Activated CD8-positive, alpha-beta T cell treated with anti-CD3 and anti-CD28 coated beads for 36 hours (primary cell): ENCODE data around the gene SYT9. TPM values are rescaled to one million over a fixed set of nuclear protein-coding genes. Genes with fewer than 3 reads are reported as not detected.

Source experiments
- ATAC-seq: fragments of 200-7000 bp; cut with Tn5 transposase; one replicate; pipeline ENCODE4 v1.10.0; 2021; ENCODE audit warnings: mild to moderate bottlenecking, moderate library complexity
- CTCF ChIA-PET: fragments of 350-600 bp; sonication (Branson Sonifier 250); formaldehyde crosslinking; loops from one replicate; lab custom pipeline; 2021; ENCODE audit warnings: antibody characterized with exemption; lab: Charles Lee
- POLR2A ChIA-PET: fragments of 350-600 bp; sonication (Branson Sonifier 250); formaldehyde crosslinking; loops from one replicate; lab custom pipeline; 2021; ENCODE audit warnings: antibody characterized with exemption; lab: Charles Lee
- DNase-seq: peaks from one replicate; pipeline ENCODE4 v3.0.0-alpha.2; 2020
- H3K27ac Mint-ChIP-seq: one replicate; pipeline ENCODE4 v1.8.0; 2021; ENCODE audit warnings: mild to moderate bottlenecking, mixed read lengths
- H3K27me3 Mint-ChIP-seq: one replicate; pipeline ENCODE4 v1.8.0; 2021; ENCODE audit warnings: mixed read lengths
- H3K36me3 Mint-ChIP-seq: one replicate; pipeline ENCODE4 v1.8.0; 2021; ENCODE audit warnings: low read depth, mixed read lengths
- H3K4me1 Mint-ChIP-seq: one replicate; pipeline ENCODE4 v1.8.0; 2021; ENCODE audit warnings: low read depth, mixed read lengths
- H3K4me3 Mint-ChIP-seq: one replicate; pipeline ENCODE4 v1.8.0; 2021; ENCODE audit warnings: mild to moderate bottlenecking, moderate library complexity, mixed read lengths
- H3K9me3 Mint-ChIP-seq: one replicate; pipeline ENCODE4 v1.8.0; 2021; ENCODE audit warnings: mixed read lengths
- intact Hi-C: fragments of 100-400 bp; cut with micrococcal nuclease; formaldehyde crosslinking; loops from one replicate; pipeline ENCODE4 v1.10.0; 2022
- total RNA-seq, 2 experiments: library from RNA; stranded (reverse); gene quantifications; one replicate each; pipeline ENCODE4 v1.2.3, GENCODE V29; 2021
- TF ChIP-seq, protein P1 (sequence below): fragments of 200-600 bp; IDR thresholded peaks from one replicate; pipeline ENCODE4 v1.8.0; 2022; ENCODE audit warnings: antibody characterized with exemption, mild to moderate bottlenecking

The SYT9 gene
- total RNA-seq, 2 experiments from 2014 or later = not detected

DNA sequence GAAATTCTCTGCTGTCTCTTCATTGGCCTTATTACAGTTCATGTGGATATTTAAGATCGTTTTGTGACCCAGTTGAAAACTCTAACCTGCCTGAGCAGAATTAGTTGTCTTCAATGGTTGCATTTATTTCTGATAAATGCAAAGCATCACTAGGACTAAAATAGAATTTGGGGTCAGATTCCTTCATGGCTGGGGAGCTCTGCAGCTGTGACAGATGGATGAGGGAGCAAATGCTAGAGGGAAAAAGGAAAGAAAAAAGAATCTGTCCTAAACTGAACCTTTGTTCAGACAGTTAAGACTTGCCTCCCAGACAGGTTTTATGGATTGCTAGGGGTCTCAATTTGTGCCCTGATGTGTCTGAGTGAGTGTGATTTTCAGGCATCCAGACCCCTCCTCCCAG lies 113.0 kb downstream of the SYT9 start:
- CTCF ChIA-PET = no interaction called here
- DNase-seq (no peak), ATAC-seq (no peak)
- H3K27ac Mint-ChIP-seq = no peak overlapping the region
- no peak overlapping the region for H3K4me3 Mint-ChIP-seq
- no peaks in the 10 kb centered on the region for H3K9me3 Mint-ChIP-seq
- intact Hi-C loops = no loop called here
- H3K27me3 Mint-ChIP-seq = no peaks in the 10 kb centered on the region
- H3K36me3 Mint-ChIP-seq = no peaks in the 10 kb centered on the region
- POLR2A ChIA-PET = no interaction called here
- H3K4me1 Mint-ChIP-seq = no peaks in the 10 kb centered on the region
- TF ChIP-seq, protein P1, sequence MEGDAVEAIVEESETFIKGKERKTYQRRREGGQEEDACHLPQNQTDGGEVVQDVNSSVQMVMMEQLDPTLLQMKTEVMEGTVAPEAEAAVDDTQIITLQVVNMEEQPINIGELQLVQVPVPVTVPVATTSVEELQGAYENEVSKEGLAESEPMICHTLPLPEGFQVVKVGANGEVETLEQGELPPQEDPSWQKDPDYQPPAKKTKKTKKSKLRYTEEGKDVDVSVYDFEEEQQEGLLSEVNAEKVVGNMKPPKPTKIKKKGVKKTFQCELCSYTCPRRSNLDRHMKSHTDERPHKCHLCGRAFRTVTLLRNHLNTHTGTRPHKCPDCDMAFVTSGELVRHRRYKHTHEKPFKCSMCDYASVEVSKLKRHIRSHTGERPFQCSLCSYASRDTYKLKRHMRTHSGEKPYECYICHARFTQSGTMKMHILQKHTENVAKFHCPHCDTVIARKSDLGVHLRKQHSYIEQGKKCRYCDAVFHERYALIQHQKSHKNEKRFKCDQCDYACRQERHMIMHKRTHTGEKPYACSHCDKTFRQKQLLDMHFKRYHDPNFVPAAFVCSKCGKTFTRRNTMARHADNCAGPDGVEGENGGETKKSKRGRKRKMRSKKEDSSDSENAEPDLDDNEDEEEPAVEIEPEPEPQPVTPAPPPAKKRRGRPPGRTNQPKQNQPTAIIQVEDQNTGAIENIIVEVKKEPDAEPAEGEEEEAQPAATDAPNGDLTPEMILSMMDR = no peak

DNA sequence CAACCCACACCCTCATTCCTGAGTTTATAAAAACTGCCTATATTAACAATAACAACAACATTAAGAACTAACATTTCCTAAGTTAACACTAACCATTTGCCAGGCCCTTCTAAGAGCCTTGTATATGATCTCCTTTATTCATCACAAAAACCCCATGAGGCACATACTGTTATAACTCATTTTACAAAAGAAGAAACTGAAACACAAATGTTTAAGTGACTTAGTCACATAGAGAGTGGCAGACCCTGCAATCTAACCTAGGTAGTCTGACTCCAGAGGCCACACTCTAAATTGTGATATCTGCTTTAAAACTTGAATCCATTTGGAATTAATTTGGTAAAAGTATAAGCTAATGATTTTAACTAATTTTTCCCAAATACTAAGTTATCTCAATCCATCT lies 116.1 kb downstream of the SYT9 start:
- DNase-seq = no peak
- no peak overlapping the region for H3K4me3 Mint-ChIP-seq
- H3K27ac Mint-ChIP-seq = no peak overlapping the region
- ChIA-PET CTCF (no interaction called here), POLR2A (no interaction called here)
- no peaks in the 10 kb centered on the region for H3K4me1 Mint-ChIP-seq
- H3K36me3 Mint-ChIP-seq = no peaks in the 10 kb centered on the region
- intact Hi-C loops = no loop called here
- peaks cover 5% of the 10 kb centered on the region for H3K9me3 Mint-ChIP-seq
- ATAC-seq = no peak
- TF ChIP-seq, protein P1 = no peak
- peaks cover 7% of the 10 kb centered on the region for H3K27me3 Mint-ChIP-seq

DNA sequence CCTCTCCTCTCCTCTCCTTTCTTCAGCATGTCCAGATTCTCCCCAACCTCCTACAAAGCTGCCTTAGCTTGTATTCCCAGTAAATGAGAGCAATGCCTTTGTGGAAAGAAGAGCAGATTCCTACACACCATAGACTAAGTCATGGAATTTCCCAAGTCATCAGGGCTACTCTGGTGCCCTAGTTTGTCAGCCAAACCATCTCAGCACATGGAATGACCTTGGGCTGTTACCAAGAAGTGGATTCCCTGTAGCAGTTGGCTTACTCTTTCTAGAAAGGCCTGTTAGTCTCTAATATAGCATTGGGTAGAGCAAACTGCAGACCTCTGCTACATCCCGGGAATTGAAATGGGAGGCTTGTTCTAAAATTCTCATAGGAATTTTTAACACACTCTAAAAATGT lies 124.7 kb downstream of the SYT9 start:
- TF ChIP-seq, protein P1 = no peak
- H3K4me1 Mint-ChIP-seq = no peaks in the 10 kb centered on the region
- intact Hi-C loops = no loop called here
- H3K36me3 Mint-ChIP-seq = no peaks in the 10 kb centered on the region
- ChIA-PET CTCF (interaction anchor here (1.7 kb wide), 1 partner anchor 23 kb away, joined by 3 read pairs; no protein-coding TSS in a partner anchor), POLR2A (no interaction called here)
- DNase-seq = no peak
- no peak overlapping the region for H3K27ac Mint-ChIP-seq
- peaks cover 5% of the 10 kb centered on the region for H3K9me3 Mint-ChIP-seq
- peaks cover 19% of the 10 kb centered on the region for H3K27me3 Mint-ChIP-seq
- H3K4me3 Mint-ChIP-seq = no peak overlapping the region
- no peak for ATAC-seq

DNA sequence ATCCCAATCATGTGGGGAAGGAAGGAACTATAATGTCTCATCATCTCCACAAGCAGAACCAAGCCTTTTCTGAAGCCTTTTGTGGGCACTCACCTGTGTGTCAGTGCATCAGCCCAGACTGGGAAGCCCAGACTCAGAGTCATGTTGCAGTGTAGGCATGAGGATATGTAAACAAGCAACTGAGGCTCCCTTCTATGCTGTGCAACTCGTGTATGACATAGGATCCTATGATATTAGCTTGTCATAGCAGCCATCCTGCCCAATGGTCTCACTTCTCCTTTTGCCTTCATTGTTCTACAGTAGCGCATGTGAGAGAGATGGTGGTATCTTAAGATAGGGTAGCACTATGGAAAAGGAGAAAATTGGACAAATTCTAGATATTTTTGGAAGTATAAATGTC lies 130.2 kb downstream of the SYT9 start:
- Mint-ChIP-seq H3K4me3 (no peak overlapping the region), H3K27ac (no peak overlapping the region), H3K9me3 (no peaks in the 10 kb centered on the region), H3K27me3 (peaks cover 12% of the 10 kb centered on the region), H3K4me1 (no peaks in the 10 kb centered on the region), H3K36me3 (no peaks in the 10 kb centered on the region)
- ATAC-seq (no peak), DNase-seq (no peak)
- TF ChIP-seq, protein P1 = no peak
- intact Hi-C loops = no loop called here
- ChIA-PET POLR2A (no interaction called here), CTCF (no interaction called here)

DNA sequence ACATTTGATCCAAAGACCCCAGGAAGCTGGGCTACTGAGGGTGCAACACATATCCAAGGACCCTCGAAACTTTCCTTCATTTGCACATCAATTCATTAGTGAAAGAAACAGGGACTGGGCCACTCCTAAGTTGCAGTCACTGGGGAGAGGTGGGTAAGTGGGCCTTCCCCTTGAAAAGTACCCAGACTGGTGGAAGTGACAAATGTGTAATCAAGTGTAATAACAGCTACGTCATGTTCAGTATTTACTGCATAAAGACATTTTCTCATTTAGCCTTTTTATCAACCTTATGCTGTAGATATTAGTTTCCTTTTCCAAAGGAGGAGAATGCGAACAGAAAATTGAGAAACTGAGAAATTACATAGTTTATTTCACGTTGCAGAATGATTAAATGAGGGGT lies 131.7 kb downstream of the SYT9 start:
- ChIA-PET CTCF (no interaction called here), POLR2A (no interaction called here)
- no peak for DNase-seq
- ATAC-seq = no peak
- no peaks in the 10 kb centered on the region for H3K9me3 Mint-ChIP-seq
- peaks cover 8% of the 10 kb centered on the region for H3K27me3 Mint-ChIP-seq
- no peak overlapping the region for H3K27ac Mint-ChIP-seq
- H3K36me3 Mint-ChIP-seq = no peaks in the 10 kb centered on the region
- TF ChIP-seq, protein P1 = no peak
- H3K4me1 Mint-ChIP-seq = no peaks in the 10 kb centered on the region
- H3K4me3 Mint-ChIP-seq = no peak overlapping the region
- intact Hi-C loops = no loop called here
